ENCODE data around the gene TTC23L.

TTC23L gene

DNA sequence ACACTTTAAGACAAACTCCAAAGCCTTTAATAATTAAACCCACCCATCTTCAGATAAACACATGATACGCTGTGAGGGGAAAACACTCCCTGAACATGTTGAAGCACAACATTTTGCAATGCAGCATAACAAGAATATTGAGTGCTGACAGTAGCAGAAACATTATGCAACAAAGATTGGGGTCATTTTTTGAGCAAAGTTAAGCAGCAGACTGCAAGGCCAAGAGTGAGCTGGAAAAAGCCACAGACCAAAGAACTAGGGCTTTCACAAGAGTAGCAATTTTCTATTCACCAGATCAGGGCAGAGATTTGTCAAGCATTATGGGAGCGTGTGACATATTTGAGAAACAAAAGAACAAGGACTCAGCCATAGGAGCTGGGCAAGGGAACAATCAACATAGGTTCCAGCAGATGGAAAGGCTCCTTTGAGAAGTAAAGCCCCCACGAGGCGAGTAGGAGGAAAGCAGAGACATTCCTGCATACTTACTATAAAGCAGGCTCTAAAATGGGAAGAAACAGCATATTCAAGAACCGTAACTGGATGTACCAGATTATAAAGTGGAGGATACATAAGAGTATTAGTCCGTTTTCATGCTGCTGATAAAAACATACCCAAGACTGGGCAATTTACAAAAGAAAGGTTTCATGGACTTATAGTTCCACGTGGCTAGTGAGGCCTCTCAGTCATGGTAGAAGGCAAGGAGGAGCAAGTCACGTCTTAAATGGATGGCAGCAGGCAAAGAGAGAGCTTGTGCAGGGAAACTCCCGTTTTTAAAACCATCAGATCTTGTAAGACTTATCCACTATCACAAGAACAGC is 4.8 kb upstream of the TTC23L start:
- no peak for DNase-seq

DNA sequence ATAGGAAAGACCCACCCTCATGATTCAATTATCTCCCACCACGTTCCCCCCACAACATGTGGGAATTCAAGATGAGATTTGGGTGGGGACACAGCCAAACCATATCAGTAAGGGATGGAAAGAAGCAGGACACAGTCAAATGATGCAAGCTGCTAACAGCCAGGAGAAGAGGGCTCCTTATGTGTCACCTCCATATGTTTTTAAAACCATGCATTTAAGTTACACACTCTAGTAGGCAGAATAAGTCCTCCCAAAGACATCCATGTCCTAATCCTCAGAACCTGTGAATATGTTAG is 4.2 kb upstream of the TTC23L start:
- DNase-seq: no peak

DNA sequence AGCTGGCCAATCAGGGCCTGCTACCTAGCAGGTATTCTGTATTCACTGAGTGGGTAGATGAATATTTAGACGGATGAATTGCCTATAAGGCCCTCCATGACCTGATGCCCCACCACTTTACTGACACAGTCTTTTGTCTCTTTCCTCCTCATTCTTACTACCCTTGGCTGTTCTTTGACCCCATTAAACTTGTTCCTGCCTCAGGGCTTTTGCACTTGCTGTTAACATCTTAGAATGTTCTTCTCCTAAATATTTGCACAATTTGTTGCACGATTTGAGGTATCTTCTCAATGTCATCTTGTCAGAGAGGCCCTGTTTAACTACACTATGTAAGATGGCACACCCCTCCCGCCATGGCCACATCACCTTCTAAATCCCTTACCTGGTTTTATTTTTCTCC is 3.3 kb upstream of the TTC23L start:
- no peak for DNase-seq

DNA sequence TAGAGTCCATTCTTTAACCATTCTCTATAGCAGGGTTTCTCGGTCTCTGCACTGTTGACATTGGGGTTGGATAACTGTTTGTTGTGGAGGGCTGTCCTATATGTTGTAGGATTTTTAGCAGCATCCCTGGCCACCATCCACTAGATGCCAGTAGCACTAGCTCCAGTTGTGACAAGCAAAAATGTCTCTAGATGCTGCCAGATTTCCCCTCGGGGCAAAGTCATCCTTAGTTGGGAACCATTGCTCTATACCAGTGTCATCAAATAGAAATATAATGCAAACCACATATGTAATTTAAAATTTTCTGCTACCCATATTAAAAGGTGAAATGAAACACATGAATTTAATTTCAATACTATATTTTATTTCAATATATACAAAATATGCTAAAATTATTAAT is 2.9 kb downstream of the TTC23L start:
- DNase-seq: no peak

DNA sequence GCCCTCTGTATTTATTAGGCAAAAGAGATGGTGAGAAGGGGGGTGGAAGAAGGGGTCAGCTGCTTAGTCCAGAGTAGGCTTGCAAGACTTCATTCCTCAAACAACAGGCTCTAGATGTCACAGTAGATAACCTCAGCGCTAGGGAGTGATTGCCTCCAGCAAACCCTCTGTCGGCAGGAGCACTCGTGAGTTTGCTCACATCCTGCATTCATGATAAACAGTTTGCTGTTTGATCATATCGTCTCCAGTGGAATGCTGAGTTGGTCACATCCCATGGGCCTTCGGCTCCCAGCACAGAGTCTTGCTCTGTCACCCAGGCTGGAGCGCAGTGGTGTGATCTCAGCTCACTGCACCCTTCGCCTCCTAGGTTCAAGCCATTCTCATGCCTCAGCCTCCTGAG is 3.6 kb downstream of the TTC23L start:
- no peak for DNase-seq

DNA sequence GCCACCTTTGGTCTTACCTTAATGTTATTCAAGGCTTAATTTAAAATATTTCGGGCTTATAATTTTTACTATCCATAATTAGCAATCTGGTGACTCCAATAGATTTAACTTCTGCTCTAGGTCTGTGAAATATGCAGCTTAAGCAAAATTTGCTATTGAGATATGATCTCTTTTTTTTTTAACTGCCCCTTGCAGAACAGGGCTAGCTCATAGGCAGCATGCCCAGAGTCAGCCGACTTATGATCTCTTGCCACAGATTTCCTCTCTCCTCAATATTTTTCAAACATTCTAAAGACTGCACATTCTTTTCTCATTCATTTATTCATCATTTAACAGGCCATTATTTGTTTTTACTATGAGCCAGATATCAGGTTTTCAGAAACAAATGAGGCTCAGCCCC is 4.5 kb downstream of the TTC23L start:
- no peak for DNase-seq

DNA sequence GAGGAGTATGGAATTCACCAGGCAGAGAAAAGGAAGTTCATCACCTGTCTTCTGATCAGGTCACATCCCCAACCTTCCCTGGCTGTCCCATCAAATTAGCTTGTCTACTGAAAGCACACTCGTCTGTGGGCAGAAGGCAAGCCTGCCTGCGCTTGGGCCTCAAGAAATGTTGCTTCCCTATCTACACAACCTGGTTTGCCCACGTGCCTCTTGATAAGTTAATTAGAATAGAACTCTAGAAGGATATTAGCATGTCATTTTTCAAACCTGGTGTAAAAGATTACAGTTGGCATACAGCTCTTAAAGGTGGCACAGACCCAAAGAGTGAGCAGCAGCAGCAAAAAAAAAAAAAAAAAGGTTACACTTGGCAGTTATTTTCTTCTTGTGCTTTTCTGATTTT is 5.1 kb downstream of the TTC23L start:
- no peak for DNase-seq

DNA sequence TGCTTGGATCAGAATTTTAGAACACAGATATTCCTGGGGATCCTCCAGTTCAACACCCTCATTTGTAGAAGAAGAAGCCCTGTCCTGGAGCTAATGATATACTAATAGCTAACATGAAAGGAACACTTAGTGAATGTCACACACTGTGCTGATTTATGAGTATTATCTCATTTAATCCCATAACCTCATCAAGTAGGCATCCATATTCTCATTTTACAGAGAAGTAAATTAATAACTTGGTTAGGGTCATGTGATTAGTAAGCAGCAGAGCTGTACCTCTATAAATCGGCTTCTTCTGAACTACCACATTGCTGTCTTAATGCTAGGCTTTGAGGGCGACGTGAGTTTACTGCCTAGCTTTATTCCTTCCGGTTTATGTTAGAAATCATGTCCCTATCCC is 6.0 kb downstream of the TTC23L start:
- DNase-seq: no peak

DNA sequence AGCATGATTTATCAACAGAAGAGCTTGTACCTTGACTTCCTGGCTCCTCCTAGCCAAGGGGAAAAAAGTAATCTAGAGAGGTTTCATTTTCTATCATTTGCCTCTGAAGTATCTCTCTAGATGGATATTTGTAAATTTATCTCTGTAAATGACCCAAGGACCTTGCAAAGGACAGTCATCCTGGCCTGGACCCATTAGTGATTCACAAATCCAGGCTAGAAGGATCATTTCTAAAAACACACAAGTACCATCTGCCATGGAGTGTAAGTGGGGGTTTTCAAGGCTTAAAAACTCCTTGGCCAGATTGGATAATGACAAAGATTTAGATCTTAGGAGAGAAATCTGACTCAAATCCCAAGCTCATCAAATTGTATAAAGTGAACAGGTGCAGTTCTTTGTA is 8.1 kb downstream of the TTC23L start:
- no peak for DNase-seq

DNA sequence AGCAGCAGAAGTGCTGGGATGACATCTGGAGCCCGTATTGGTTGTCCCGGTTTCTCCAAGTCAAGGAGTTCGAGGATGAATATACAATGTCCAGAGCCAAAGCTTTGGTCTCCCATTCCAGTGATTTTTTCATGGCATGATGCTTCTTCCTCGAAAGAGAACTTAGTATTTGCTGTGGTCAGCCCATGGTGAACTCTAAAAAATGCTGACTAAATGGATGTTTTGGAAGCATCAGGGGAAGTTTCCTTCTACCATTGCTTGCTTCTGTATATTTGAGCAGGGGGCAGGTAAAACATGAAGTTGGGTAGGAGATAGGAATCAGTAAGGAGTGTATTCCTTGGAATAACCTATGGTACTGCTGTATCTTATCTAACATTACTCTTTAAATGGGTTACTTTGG is 8.6 kb downstream of the TTC23L start:
- DNase-seq: no peak

DNA sequence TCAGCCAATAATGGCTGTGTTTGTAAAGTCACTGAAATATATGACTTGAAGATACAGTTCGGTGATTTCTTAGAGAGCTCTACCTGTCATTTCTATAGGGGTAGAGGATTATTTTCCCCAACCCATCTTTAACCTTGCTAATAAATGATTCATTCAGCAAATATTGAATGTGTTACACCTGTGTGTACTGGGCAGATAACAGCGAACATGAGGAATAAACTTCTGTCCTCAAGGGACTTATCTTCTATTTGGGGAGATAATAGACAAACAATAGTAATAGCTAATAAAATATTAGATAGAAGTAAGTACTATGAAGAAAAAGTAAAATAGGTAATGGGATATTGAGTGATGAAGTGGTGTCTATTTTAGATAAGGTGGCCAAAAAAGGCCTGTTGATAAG is 9.3 kb downstream of the TTC23L start:
- no peak for DNase-seq

DNA sequence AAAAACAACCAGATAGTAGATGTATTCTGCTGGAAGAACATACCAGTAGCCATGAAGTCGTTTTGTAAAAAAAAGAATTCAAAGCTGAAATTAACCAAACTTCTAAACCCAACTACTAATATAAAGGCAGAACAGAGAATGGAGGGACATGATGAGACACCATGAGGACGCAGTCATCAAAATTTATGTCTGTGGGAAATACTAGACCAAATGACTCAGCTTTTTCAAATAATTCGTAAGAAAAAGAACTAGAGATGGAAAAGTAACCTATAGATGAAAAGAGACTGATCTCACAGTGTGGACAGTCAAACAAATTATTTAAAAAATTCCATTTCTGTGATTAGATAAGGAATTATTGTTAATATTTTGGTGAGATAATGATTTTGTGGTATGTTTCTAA is 10.3 kb downstream of the TTC23L start:
- DNase-seq: no peak

DNA sequence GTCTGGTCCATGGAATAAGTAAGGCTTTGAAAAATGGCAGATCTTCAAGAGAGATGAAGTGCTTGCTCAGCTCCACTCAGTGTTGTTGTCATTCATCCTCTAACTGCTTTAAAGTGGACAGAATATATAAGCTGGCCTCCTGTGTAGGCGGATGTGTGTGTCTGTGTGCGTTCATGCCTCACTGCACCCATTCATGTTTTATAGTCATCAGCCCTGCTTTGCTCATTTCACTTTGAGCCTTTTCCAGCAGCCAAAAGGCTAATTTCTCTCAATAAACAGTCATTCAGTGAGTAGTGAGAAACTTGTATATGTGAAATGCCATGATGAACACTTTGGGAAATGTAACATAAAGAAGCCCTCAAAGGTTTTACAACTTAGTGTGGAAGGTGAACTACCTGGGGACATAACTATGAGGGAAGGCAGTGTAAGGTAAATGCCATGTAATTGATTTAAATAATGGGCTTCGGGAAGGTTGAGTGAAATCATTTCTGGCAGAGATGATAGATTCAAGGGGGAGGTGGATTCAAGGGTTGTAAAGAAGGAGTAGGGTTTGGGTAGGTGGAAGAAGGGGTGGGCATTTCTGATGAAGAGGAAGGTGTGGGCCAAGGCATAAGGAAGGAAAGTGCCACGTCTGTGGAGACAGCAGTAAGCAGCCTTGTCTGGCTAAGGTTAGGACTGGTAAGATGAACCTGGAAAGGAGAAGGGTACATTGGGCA is 15.7 kb downstream of the TTC23L start:
- no peak for DNase-seq

DNA sequence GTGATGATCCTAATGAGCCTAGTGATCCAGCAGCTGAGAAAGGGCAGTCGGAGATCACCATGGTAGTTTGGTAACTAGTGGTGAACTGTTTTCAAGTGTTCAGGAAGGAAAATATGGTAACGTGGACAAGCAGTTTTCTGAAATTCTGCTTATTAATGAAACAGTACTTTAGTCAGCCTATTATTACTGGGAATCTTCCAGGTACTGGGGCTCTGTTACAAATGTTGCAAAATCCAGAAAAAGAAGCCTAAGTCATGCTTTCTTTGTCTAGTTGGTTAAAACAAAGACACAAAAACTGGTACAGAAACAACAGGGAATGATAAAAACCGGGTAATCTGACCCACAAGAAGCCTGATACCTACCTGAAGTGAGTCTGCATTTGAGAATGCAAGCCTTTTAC is 18.2 kb downstream of the TTC23L start:
- DNase-seq: no peak

DNA sequence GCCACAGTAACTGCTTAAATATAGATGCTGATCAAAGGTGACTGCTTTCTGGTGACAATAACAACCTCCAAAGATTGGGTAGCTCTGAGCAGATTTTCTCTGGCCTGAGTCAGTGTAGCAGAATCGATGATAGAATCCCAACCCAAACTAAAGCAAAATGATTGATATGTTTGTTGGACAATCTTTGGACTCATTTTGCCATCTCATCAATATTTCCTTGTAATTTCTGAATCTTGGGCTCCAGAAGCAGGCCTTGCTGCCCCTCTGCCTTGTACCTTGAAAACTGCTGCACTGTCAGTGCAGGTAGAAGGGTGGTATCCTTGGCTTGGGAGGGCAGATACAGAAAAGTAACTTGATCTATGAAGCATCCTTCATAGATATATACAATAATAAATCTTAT is 18.9 kb downstream of the TTC23L start:
- no peak for DNase-seq

DNA sequence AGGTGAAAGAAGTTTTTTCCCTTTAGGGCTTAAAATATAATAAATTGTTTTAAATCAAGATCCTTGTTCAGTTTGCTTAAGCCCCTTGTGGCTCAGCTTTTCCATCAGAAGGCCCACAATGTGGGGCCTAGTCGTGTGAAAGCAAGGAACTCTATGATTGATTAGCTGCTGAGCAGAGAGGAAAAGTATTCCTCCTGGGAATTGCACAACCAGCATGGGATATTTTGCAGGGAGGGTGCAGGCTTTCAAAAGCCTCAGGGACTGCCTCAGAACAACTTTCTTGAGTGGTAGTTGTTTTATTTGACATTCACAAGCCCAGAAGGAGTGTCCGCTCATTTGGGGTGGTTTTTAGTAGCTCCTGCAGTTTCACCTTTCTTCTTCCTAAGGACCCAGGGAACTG is 19.8 kb downstream of the TTC23L start:
- no peak for DNase-seq

DNA sequence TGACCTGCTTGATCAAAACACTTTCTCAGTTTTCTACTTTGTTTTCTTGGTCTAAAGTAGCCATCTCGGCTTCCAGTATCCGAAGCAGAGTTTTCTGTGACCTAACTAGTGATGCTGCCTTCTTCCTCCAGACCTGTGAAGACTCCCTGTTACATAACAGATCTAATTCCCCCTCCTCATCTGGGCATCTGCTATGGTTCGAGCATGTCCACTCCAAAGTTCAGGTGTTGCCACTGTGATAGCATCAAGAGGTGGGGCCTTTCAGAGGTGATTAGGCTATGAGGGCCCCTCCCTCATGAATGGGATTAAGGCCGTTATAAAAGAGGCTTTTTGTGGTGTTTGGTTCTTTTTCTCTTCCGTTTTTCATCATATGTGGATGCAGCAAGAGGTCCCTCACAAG is 20.3 kb downstream of the TTC23L start:
- DNase-seq: no peak

DNA sequence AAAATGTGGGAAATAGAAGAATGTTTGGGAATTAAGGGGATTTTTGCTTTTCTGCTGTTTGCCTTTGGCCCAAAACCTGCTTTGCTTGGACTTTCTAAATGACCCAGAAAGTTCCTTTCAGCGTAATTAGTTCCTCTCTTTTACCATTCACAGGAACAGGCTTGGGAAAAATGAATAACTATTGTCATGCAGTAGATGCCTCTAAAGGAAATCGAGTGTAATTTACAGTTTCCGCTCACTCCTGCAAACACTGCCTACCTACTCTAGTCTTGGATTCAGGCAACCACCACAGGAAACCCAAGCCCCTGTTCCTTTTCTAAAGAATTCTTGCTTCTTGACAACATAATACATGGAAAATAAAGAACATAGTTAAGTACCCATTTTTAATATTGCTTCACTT is 25.0 kb downstream of the TTC23L start:
- DNase-seq: no peak

DNA sequence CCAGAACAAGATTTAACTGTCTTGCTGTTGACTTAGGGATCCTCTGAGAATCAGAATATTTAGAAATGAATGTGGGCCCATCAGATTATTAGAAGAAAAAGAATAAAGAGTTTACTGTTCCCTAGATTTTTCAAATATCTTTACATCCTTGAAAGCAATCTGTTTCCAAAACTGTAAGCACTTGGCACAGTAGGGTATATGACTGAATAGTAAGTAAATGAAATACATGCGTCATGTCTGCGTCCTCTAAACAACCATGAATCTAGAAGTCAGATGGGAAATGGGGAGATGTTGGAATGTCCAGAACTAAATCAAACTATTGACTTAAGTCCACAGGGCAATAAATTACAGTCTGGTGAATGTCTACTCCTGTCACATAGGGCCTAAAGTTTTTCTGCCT is 26.1 kb downstream of the TTC23L start:
- DNase-seq: no peak

DNA sequence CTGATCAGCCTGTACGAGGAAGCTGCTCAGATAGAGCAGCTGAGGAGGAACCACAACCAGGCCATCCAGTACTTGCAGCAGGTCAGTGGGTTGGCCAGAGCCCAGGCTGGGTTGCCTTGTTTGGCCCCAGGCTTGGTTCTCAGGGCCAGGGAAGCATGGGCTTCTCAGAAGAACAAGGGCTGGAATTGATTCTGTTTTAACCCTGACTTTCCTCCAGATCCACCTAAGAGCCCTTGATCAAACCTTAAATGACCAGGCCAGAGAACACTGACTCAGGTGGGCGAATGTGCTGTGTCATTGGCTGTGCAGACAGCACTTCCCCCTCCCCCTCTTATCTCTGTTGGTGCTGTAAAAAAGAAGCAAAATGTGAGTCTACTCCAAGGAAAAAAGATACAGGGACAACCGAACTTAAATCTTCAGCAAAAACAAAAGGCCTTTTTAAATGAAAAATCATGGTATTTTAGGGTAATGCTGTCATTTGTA is 28.1 kb downstream of the TTC23L start:
- DNase-seq: no peak

DNA sequence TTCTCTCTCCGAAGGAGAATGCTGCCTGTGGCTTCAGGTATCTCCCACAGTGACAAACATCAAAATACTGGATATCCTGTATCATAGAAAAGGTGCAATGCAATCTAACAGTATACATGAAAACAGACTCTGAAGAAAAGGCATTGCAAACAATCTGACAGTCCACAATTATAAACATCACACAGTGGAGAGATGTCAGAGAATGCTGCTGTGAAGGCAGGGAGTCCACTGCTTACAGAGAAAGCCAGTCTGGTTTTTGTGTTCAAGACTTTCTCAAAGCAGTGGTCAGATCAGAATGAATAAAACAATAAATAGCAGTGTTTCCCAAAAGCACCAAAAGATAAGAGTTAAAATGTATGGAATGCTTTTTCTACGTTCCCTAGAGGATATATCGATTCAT is 28.7 kb downstream of the TTC23L start:
- no peak for DNase-seq

DNA sequence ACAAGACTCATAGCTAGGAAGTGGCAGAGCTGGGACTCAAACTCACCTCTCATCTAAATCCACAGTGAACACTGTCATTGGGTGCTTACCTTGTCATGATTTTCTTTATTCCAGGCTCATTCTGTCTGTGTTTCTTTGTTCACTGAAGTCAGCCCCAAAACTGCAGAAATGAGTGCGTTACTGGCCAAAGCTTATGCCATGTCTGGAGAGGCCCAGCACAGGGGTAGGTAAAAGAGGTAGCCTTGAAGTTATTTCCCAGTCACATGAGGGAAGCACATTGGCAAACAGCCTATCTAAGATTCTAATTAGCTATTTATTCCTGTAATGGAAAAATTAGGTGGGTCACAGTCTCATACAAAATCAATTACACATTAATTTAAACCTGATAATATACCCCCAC is 29.8 kb downstream of the TTC23L start:
- no peak for DNase-seq

DNA sequence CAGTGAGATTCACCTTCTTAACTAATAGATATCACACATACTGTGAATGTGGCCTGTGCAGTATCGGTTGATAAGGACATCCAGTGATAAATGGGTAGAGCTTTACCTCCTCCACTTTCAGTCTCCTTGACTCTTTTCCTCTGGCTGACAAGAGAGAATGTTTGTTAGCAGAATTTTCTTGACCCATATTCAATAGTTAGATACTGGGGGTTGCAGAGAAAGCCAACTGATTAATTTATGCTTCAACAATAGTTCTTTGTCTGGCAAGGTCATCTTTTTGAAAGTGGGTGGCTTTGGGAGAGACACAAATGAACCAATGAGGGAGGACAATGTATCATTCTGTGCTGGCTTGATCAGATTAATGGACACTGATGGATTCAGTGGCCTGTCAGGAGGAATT is 30.3 kb downstream of the TTC23L start:
- no peak for DNase-seq

DNA sequence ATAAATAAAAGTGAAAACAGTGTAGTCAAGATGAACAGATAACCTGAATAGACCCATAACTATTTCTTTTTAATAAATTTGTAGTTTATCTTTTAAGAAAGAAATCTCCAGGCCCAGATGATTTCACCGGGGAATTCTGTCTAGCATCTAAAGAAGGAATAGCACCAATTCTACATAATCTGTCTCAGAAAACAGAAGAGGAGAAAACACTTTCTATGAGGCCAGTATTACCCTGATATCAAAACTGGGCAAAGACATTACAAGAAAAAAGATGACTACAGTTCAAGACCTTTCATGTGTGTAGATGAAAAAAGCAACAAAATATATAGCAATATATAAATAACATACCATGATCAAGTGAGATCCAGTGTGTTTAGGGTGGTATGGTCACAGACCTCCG is 31.4 kb downstream of the TTC23L start:
- no peak for DNase-seq

DNA sequence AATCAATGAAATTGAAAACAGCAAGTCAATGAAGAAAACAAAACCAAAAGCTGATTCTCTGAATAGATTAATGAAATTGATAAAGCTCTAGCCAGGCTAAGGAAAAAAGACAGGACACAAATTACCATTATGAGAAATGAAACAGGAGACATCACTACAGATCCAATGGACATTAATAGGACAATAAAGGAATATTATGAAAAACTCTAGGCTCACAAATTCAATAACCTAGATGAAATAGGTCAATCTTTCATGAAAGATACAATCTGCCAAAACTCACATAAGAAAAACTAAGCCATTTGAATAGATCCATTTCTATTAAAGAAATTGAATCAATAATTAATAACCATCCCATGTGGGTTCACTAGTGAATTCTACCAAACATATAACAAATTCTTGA is 37.3 kb downstream of the TTC23L start:
- DNase-seq: no peak

Data from left hindlimb (tissue), 1 donor.